Measurements from ENCODE around the gene OPHN1. TPM values are rescaled to one million over a fixed set of nuclear protein-coding genes. Genes with fewer than 3 reads are reported as not detected.
"Not testable (repeated sequence)": the region's sequence is repeated elsewhere in the genome, so short reads cannot be mapped to it uniquely, and the experiment has no call there.

The OPHN1 gene
- total RNA-seq, 4 donors from 2014 or later: 5.1 to 11.2 (median 8.0) TPM

- intact Hi-C loops (cut with DNase I): no loop called here
- Histone ChIP-seq H3K9me3 (no peaks in the 10 kb centered on the region), H3K27ac (replicated peaks in 1 of 4) (no peak overlapping the region), H3K36me3 (no peaks in the 10 kb centered on the region), H3K4me3 (no peak overlapping the region), H3K4me1 (peaks cover 0 to 5% (median 2%) of the 10 kb centered on the region in 4 donors), H3K27me3 (no peaks in the 10 kb centered on the region)
- TF ChIP-seq CTCF (IDR thresholded peaks at IDR 0.05) (no peak), POLR2A (IDR thresholded peaks at IDR 0.05; ENCODE audit: low read depth) (no peak), EP300 (IDR thresholded peaks at IDR 0.05) (no peak), POLR2AphosphoS5 (IDR thresholded peaks at IDR 0.05) (no peak)
- 78% methylated on average over 3 of the region's 3 CpGs for WGBS
- DNase-seq (ENCODE audit: extremely low spot score): no peak
Observed at GRCh38 chrX:68343551-68343950, 89.7 kb downstream of the OPHN1 start.

- Histone ChIP-seq H3K4me3 (no peak overlapping the region), H3K36me3 (no peaks in the 10 kb centered on the region), H3K27me3 (no peaks in the 10 kb centered on the region), H3K4me1 (peaks cover 0 to 6% (median 0%) of the 10 kb centered on the region in 4 donors), H3K27ac (replicated peaks in 1 of 4) (no peak overlapping the region), H3K9me3 (no peaks in the 10 kb centered on the region)
- intact Hi-C loops (cut with DNase I): no loop called here
- WGBS: 48% methylated on average over 4 of the region's 4 CpGs
- no peak for TF ChIP-seq CTCF (IDR thresholded peaks at IDR 0.05)
- DNase-seq (ENCODE audit: extremely low spot score): no peak
Observed at GRCh38 chrX:68332201-68332731, 101.0 kb downstream of the OPHN1 start.

GRCh38 chrX:68326841-68327240 is 106.5 kb downstream of the OPHN1 start:
- H3K36me3 ChIP-seq; intact Hi-C loops (cut with DNase I); H3K27me3 ChIP-seq; H3K9me3 ChIP-seq; H3K4me1 ChIP-seq; H3K27ac ChIP-seq (replicated peaks in 1 of 4); DNase-seq (ENCODE audit: extremely low spot score); H3K4me3 ChIP-seq: not testable (repeated sequence)
- no CpG with 5 or more reads among the region's 30 CpGs for WGBS

GRCh38 chrX:68307769-68308168 is 125.5 kb downstream of the OPHN1 start:
- no peaks in the 10 kb centered on the region for H3K9me3 ChIP-seq
- intact Hi-C loops (cut with DNase I): no loop called here
- DNase-seq (ENCODE audit: extremely low spot score): no peak
- no peak for TF ChIP-seq EP300 (IDR thresholded peaks at IDR 0.05)
- no peak for TF ChIP-seq CTCF (IDR thresholded peaks at IDR 0.05)
- TF ChIP-seq POLR2AphosphoS5 (IDR thresholded peaks at IDR 0.05): no peak
- no peak overlapping the region for H3K4me3 ChIP-seq
- 56% methylated on average over 1 of the region's 1 CpG for WGBS
- H3K27ac ChIP-seq (replicated peaks in 1 of 4): no peak overlapping the region
- no peaks in the 10 kb centered on the region for H3K4me1 ChIP-seq
- no peaks in the 10 kb centered on the region for H3K27me3 ChIP-seq
- no peaks in the 10 kb centered on the region for H3K36me3 ChIP-seq

GRCh38 chrX:68304602-68305001 is 128.7 kb downstream of the OPHN1 start:
- no peak for DNase-seq (ENCODE audit: extremely low spot score)
- Histone ChIP-seq H3K9me3 (no peaks in the 10 kb centered on the region), H3K27ac (replicated peaks in 1 of 4) (no peak overlapping the region), H3K27me3 (no peaks in the 10 kb centered on the region), H3K4me1 (no peaks in the 10 kb centered on the region), H3K4me3 (no peak overlapping the region), H3K36me3 (no peaks in the 10 kb centered on the region)
- intact Hi-C loops (cut with DNase I): no loop called here
- WGBS: 85% methylated on average over 1 of the region's 1 CpG
- TF ChIP-seq EP300 (IDR thresholded peaks at IDR 0.05): no peak
- no peak for TF ChIP-seq POLR2AphosphoS5 (IDR thresholded peaks at IDR 0.05)
- TF ChIP-seq POLR2A (IDR thresholded peaks at IDR 0.05; ENCODE audit: low read depth): no peak
- no peak for TF ChIP-seq CTCF (IDR thresholded peaks at IDR 0.05)
